HTR-8/SVneo (cell line): Measurements from ENCODE around the gene CDSN.
"Not testable (repeated sequence)": the region's sequence is repeated elsewhere in the genome, so short reads cannot be mapped to it uniquely, and the experiment has no call there.

Experiments used
- DNase-seq: peaks from one replicate; pipeline ENCODE4 v3.0.0; 2011; ENCODE audit warnings: low spot score, mixed read lengths; ENCODE audit not compliant: insufficient read length
- FAIRE-seq: peaks from 2 replicates; lab custom pipeline; 2011; peaks lifted over from hg19 to GRCh38; lab: Jason Lieb, UNC

CDSN gene

GRCh38 chr6:31090275-31090972 lies 29.8 kb downstream of the CDSN start:
- FAIRE-seq: no peak
- no peak for DNase-seq

- FAIRE-seq (no peak), DNase-seq (peak; percentile 92)
These were observed 32.7 kb downstream of the CDSN start for GRCh38 chr6:31087494-31088089.

DNA sequence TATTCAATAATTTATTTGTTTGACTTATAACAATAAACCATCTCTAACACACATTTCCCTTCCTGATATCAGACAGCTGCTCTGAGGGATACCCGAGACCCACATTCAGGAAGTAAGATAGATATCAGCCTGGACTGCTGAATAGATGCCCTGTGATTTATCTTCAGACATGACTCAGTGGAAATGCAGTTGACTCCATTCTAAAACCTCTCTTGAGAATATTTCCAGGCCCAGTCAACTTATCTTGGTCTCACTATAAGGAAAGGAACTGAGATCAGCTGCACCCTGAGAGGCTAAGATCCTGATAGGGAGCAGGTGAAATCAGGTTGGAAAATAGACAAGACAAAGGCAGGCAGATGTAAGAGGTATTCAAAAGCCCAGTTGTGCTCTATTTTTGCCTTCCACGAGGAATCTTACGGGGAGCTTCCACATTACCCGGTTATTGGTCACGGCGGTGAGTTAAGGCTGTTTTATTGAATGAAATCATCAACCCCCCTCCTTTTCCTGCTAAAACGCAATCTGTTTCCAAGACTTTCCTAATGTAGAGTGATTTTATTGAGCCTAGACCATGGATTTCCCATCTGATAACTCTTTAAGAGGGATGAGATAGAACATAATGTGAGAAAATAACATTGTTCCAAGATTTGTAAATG lies 33.3 kb downstream of the CDSN start:
- FAIRE-seq: peak; percentile 58
- peak; percentile 59 for DNase-seq

DNA sequence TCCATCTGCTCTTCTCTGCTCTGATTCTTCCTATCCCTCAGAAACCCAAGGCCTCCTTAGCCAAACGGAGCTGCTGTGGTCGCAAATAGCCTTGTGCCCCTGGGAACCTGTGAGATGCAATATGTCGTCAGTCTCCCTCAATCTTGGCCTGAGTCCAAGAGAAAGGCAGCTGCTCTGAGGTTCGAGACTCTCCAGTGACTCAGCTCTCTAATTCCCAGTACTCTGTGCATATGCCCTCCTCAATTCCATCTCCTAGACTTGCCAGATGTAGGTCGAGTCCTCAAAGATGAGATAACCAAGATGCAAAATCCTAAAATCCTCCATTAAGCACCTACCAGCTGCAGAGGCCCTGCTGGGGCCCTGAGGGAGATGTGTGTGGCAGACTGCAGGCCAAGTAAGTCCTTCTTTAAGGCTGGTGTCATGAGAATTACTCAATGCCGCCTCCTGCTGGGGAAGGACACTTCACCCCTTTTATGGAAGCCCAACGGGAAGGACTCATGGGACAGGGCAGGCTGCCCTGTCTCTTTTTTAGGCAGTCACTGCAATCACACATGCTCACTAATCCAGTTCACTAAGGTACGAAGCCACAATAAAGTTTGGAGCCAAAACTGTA lies 36.4 kb downstream of the CDSN start:
- no peak for DNase-seq
- FAIRE-seq: no peak

DNA sequence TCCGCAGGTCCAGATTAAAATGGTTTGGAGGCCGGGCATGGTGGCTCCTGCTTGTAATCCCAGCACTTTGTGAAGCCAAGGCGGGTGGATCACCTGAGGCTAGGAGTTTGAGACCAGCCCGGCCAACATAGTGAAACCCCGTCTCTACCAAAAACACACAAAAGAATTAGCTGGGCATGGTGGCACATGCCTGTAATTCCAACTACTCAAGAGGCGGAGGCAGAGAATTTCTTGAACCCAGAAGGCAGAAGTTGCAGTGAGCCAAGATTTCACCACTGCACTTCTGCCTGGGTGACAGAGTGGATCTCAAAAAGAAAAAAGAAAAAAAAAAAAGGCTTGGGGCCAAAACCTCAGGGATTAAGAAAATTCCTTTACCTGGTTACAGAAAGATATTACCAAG lies 38.4 kb downstream of the CDSN start:
- FAIRE-seq (no peak), DNase-seq (no peak)

GRCh38 chr6:31079656-31080261 lies 40.5 kb downstream of the CDSN start:
- FAIRE-seq: no peak
- peak; percentile 64 for DNase-seq

DNA sequence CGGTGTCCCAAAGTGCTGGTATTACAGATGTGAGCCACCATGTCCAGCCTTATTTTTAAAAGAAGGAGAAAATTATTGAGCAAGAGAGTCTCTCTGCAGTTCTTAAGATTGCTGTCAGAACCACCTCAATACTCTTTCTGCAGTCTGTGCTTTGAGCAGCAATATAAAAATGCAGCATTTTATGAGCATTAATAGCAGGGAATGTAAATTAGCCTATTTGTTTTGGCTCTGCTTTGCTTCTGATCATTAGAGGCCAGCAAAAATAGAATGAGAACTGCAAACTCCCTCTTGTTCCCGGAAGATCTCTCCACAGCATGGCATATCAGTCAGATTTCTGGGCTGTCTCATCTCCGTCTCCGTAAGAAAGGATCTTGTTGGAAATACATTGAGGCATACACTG lies 43.6 kb downstream of the CDSN start:
- FAIRE-seq (no peak), DNase-seq (no peak)

GRCh38 chr6:31075528-31075927 lies 44.7 kb downstream of the CDSN start:
- DNase-seq (no peak), FAIRE-seq (no peak)

GRCh38 chr6:31074401-31074800 lies 45.8 kb downstream of the CDSN start:
- no peak for FAIRE-seq
- no peak for DNase-seq

DNA sequence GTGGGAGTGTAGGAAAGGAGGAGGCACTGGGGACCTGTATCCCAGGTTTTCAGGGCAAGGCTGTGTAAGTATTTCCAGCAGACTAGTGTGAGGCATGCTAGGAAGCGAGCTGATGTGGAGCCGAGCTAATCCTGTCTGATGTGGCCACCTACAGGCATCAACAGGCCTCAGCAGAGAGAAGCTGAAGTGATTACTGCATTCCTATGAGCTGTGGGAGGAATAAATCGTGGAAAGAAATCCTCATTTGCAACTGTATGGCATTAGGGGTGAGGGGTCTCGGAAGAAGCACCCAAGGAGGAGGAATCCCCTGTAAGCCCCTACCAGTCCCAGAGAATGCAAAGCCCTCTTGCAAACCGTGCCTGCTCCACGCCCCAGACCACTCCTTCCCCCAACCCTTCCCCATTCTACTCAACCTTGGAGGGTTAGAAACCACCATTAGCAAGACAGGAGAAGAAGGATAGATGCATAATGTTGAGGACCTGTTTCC lies 49.5 kb downstream of the CDSN start:
- DNase-seq: peak; percentile 82
- FAIRE-seq: peak; percentile 51

DNA sequence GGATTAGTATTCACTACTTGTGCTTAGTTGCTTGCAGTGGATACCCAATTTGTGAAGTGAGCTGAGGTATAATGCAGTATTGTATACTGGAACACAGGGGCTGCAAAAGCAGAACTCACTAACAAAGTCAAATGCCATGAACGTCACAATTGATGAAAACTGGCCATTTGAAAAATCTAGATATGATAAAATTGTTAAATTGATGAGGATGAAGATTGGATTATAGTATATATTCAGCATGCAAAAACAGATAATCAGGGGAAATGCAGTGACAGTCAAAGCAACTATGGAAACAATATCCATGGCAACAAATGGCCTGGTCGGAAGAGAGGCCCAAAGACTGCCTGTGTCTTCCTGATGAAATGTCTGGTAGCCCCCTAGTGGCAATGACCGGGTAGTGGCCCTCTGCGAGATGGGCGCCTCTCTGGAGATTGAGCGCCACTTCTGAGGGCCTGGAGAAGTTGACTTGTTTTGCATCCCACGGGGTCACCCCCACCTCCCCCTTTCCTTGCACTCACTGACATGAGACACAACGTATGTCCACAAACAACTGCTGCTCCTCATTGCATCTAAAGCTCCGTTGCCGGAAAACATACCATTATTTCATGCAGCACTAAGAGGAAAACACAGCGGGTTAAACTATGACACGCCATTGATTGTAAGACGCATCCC lies 51.4 kb downstream of the CDSN start:
- FAIRE-seq: peak; percentile 81
- DNase-seq: peak; percentile 78

- not testable (repeated sequence) for FAIRE-seq, DNase-seq
These were observed 52.2 kb downstream of the CDSN start for GRCh38 chr6:31067891-31068668.

DNA sequence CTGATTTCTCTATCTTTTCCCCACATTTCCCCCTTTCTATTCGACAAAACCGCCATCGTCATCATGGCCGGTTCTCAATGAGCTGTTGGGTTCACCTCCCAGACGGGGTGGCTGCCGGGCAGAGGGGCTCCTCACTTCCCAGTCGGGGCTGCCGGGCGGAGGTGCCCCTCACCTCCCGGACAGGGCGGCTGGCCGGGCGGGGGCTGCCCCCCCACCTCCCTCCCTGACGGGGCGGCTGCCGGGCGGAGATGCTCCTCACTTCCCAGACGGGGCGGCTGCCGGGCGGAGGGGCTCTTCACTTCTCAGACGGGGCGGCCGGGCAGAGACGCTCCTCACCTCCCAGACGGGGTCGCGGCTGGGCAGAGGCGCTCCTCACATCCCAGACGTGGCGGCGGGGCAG lies 53.2 kb downstream of the CDSN start:
- DNase-seq, FAIRE-seq: not testable (repeated sequence)

DNA sequence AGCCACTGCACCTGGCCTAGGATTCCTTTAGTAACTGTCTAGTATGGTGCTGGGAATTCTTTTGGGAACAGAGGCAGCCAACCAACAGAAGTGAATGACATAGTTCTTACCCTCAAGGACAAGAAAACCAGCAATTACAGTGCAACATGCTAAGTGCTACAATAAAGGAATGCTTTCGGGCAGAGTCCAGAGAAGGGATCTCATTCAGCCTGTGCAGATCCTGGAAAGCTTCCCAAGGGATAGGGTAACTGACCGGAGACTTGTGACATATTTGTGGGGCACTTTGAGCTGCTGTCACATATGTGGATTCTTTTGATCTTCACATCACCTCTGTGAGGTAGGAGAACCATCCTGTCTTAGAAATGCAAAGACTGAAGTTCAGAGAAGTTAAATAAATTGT lies 54.7 kb downstream of the CDSN start:
- no peak for FAIRE-seq
- no peak for DNase-seq
